ENCODE data around the gene HOATZ.

Gene HOATZ

GRCh38 chr11:111548525-111548924, 33.9 kb downstream of the HOATZ start:
- no peak for DNase-seq (ENCODE audit: extremely low read depth in 1 of 2, low read depth in 1 of 2)

GRCh38 chr11:111549196-111549868, 34.8 kb downstream of the HOATZ start:
- no peak for DNase-seq (ENCODE audit: extremely low read depth in 1 of 2, low read depth in 1 of 2)

GRCh38 chr11:111549869-111550203, 35.3 kb downstream of the HOATZ start:
- no peak for DNase-seq (ENCODE audit: extremely low read depth in 1 of 2, low read depth in 1 of 2)

GRCh38 chr11:111550258-111550657, 35.7 kb downstream of the HOATZ start:
- DNase-seq (ENCODE audit: extremely low read depth in 1 of 2, low read depth in 1 of 2), result no peak

GRCh38 chr11:111554532-111554931, 40.0 kb downstream of the HOATZ start:
- no peak for DNase-seq (ENCODE audit: extremely low read depth in 1 of 2, low read depth in 1 of 2)

- no peak for DNase-seq (ENCODE audit: extremely low read depth in 1 of 2, low read depth in 1 of 2)
Measured at GRCh38 chr11:111555255-111555654, 40.7 kb downstream of the HOATZ start.

- no peak for DNase-seq (ENCODE audit: extremely low read depth in 1 of 2, low read depth in 1 of 2)
Measured at GRCh38 chr11:111557425-111558111, 43.0 kb downstream of the HOATZ start.

- no peak for DNase-seq (ENCODE audit: extremely low read depth in 1 of 2, low read depth in 1 of 2)
Measured at GRCh38 chr11:111559800-111560464, 45.4 kb downstream of the HOATZ start.

- DNase-seq (ENCODE audit: extremely low read depth in 1 of 2, low read depth in 1 of 2), result no peak
Measured at GRCh38 chr11:111560800-111561199, 46.2 kb downstream of the HOATZ start.

GRCh38 chr11:111561306-111561705, 46.7 kb downstream of the HOATZ start:
- no peak for DNase-seq (ENCODE audit: extremely low read depth in 1 of 2, low read depth in 1 of 2)

- no peak for DNase-seq (ENCODE audit: extremely low read depth in 1 of 2, low read depth in 1 of 2)
Measured at GRCh38 chr11:111561791-111562325, 47.3 kb downstream of the HOATZ start.

GRCh38 chr11:111562692-111563389, 48.3 kb downstream of the HOATZ start:
- no peak for DNase-seq (ENCODE audit: extremely low read depth in 1 of 2, low read depth in 1 of 2)

- peak in 1 of 2 donors; percentile 34 for DNase-seq (ENCODE audit: extremely low read depth in 1 of 2, low read depth in 1 of 2)
Measured at GRCh38 chr11:111565114-111565720, 50.6 kb downstream of the HOATZ start.

- no peak for DNase-seq (ENCODE audit: extremely low read depth in 1 of 2, low read depth in 1 of 2)
Measured at GRCh38 chr11:111566324-111566723, 51.7 kb downstream of the HOATZ start.

GRCh38 chr11:111569476-111569875, 54.9 kb downstream of the HOATZ start:
- DNase-seq (ENCODE audit: extremely low read depth in 1 of 2, low read depth in 1 of 2), result no peak

- no peak for DNase-seq (ENCODE audit: extremely low read depth in 1 of 2, low read depth in 1 of 2)
Measured at GRCh38 chr11:111570796-111571195, 56.2 kb downstream of the HOATZ start.

GRCh38 chr11:111571829-111572501, 57.4 kb downstream of the HOATZ start:
- no peak for DNase-seq (ENCODE audit: extremely low read depth in 1 of 2, low read depth in 1 of 2)

GRCh38 chr11:111572581-111572980, 58.0 kb downstream of the HOATZ start:
- DNase-seq (ENCODE audit: extremely low read depth in 1 of 2, low read depth in 1 of 2), result no peak

GRCh38 chr11:111573821-111574249, 59.3 kb downstream of the HOATZ start:
- no peak for DNase-seq (ENCODE audit: extremely low read depth in 1 of 2, low read depth in 1 of 2)
